ENCODE results near the gene CAD.

CAD gene

DNA sequence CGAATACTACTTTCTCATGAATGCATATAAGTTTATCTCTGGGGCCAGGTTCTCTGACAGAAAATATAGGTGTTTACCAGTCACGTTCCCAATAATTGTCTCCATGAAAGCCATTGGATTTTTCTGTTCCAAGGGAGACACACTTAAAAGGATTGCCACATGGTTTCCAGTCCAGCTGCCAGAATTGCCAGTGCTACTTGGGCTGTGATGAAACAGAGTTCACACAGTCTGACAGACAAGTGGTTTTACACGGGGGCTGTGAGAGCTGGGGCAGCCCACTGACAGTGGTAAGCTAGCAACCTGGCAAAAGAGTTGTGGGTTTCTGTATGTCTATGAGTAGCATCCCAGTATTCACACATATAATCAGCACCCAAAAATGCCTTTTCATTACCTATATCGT is 33.1 kb upstream of the CAD start:
- Histone ChIP-seq H3K4me2 (ENCODE audit: low read depth, low read length, poor library complexity, severe bottlenecking) (no peak overlapping the region), H3K9me3 (ENCODE audit: insufficient read depth, low read depth, low read length) (no peaks in the 10 kb centered on the region)
- TF ChIP-seq CTCF (conservative IDR thresholded peaks at IDR 0.05; ENCODE audit: low read length) (no peak), EZH2phosphoT487 (IDR thresholded peaks at IDR 0.05; ENCODE audit: borderline replicate concordance) (no peak)

GRCh38 chr2:27185331-27186026 is 31.7 kb upstream of the CAD start:
- H3K36me3 ChIP-seq (ENCODE audit: insufficient read depth, low read length), result no peaks in the 10 kb centered on the region
- H3K9ac ChIP-seq (ENCODE audit: low read depth, low read length, poor library complexity, severe bottlenecking), result no peak overlapping the region
- H3F3A ChIP-seq (ENCODE audit: low read depth), result 0 out of 2 replicates have a peak, but pooled peaks cover 2% of the 10 kb centered on the region
- H3K9me3 ChIP-seq (ENCODE audit: insufficient read depth, low read depth, low read length), result no peaks in the 10 kb centered on the region
- H3K4me2 ChIP-seq (ENCODE audit: low read depth, low read length, poor library complexity, severe bottlenecking), result no peak overlapping the region
- H3K27me3 ChIP-seq (ENCODE audit: insufficient read depth, low read length, poor library complexity, severe bottlenecking), result no peaks in the 10 kb centered on the region
- no peaks in the 10 kb centered on the region for H4K20me1 ChIP-seq (ENCODE audit: insufficient read depth, low read length, poor library complexity, severe bottlenecking)
- H3K9me2 ChIP-seq (replicated peaks; ENCODE audit: low read depth, low read length), result no peaks in the 10 kb centered on the region
- H3K4me1 ChIP-seq (ENCODE audit: insufficient read depth, low read length, poor library complexity, severe bottlenecking), result no peaks in the 10 kb centered on the region
- TF ChIP-seq CTCF (conservative IDR thresholded peaks at IDR 0.05; ENCODE audit: low read length) (no peak), EZH2phosphoT487 (IDR thresholded peaks at IDR 0.05; ENCODE audit: borderline replicate concordance) (no peak)
- no peak overlapping the region for H3K4me3 ChIP-seq (ENCODE audit: low read length, poor library complexity, severe bottlenecking)
- peak overlapping the region; percentile 60; the same call in 1 of the 2 replicates for H2AFZ ChIP-seq (ENCODE audit: low read length)
- H3K79me2 ChIP-seq (ENCODE audit: insufficient read depth, low read length), result no peaks in the 10 kb centered on the region

More for the DNA sequence above, 33.1 kb upstream of the CAD start:
- Histone ChIP-seq H3K4me1 (ENCODE audit: insufficient read depth, low read length, poor library complexity, severe bottlenecking) (no peaks in the 10 kb centered on the region), H3K27me3 (ENCODE audit: insufficient read depth, low read length, poor library complexity, severe bottlenecking) (no peaks in the 10 kb centered on the region), H3K36me3 (ENCODE audit: insufficient read depth, low read length) (no peaks in the 10 kb centered on the region), H3K4me3 (ENCODE audit: low read length, poor library complexity, severe bottlenecking) (no peak overlapping the region), H3K9me2 (replicated peaks; ENCODE audit: low read depth, low read length) (no peaks in the 10 kb centered on the region), H2AFZ (ENCODE audit: low read length) (no peak overlapping the region), H4K20me1 (ENCODE audit: insufficient read depth, low read length, poor library complexity, severe bottlenecking) (no peaks in the 10 kb centered on the region), H3K79me2 (ENCODE audit: insufficient read depth, low read length) (no peaks in the 10 kb centered on the region), H3K9ac (ENCODE audit: low read depth, low read length, poor library complexity, severe bottlenecking) (no peak overlapping the region), H3F3A (ENCODE audit: low read depth) (0 out of 2 replicates have a peak, but pooled peaks cover 2% of the 10 kb centered on the region)

GRCh38 chr2:27186613-27187345 is 30.4 kb upstream of the CAD start:
- Histone ChIP-seq H2AFZ (ENCODE audit: low read length) (no peak overlapping the region), H3K4me2 (ENCODE audit: low read depth, low read length, poor library complexity, severe bottlenecking) (no peak overlapping the region), H3K79me2 (ENCODE audit: insufficient read depth, low read length) (no peaks in the 10 kb centered on the region), H3K36me3 (ENCODE audit: insufficient read depth, low read length) (no peaks in the 10 kb centered on the region), H3K9me2 (replicated peaks; ENCODE audit: low read depth, low read length) (no peaks in the 10 kb centered on the region), H4K20me1 (ENCODE audit: insufficient read depth, low read length, poor library complexity, severe bottlenecking) (no peaks in the 10 kb centered on the region), H3K4me3 (ENCODE audit: low read length, poor library complexity, severe bottlenecking) (no peak overlapping the region), H3F3A (ENCODE audit: low read depth) (0 out of 2 replicates have a peak, but pooled peaks cover 2% of the 10 kb centered on the region), H3K9ac (ENCODE audit: low read depth, low read length, poor library complexity, severe bottlenecking) (no peak overlapping the region), H3K9me3 (ENCODE audit: insufficient read depth, low read depth, low read length) (no peaks in the 10 kb centered on the region), H3K27me3 (ENCODE audit: insufficient read depth, low read length, poor library complexity, severe bottlenecking) (no peaks in the 10 kb centered on the region), H3K4me1 (ENCODE audit: insufficient read depth, low read length, poor library complexity, severe bottlenecking) (no peaks in the 10 kb centered on the region)
- TF ChIP-seq EZH2phosphoT487 (IDR thresholded peaks at IDR 0.05; ENCODE audit: borderline replicate concordance) (no peak), CTCF (conservative IDR thresholded peaks at IDR 0.05; ENCODE audit: low read length) (no peak)
